GM10266 (cell line): ENCODE results near the gene RFPL1.
A peak's percentile ranks its signal among the peaks of the same experiment; 100 is the strongest.

Experiments
- DNase-seq: peaks from one replicate; pipeline ENCODE4 v3.0.0; 2012; ENCODE audit errors: extremely low spot score
- TF ChIP-seq, protein P1 (sequence below): IDR thresholded peaks from 2 replicates; pipeline ENCODE4 v1.5.1; 2012; ENCODE audit warnings: mild to moderate bottlenecking, low read depth; ENCODE audit not compliant: control insufficient read depth, insufficient read depth; ENCODE audit errors: missing control alignments

The RFPL1 gene

DNA sequence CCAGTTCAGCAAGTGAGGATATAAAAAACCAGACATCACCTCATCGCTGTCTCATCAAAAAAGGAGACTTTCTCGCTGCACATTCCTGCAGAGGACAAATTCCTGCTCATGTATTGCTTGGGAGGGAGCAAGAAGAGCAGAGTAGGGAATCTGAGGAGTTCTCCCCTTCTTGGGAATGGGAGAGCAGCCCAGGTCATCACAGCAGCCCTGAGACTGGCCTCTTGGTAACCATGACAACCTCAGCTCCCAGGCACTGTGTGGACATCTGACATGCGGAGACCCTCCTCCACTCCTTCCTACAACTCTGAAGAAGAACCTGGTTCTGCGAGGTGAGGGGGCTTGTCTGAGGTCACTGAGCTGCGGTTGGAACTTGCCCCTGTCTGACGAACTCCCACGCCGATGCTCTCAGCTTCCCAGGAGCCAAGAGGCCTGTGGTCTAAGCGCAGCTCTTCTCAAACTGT lies 17.9 kb downstream of the RFPL1 start:
- TF ChIP-seq, protein P1, sequence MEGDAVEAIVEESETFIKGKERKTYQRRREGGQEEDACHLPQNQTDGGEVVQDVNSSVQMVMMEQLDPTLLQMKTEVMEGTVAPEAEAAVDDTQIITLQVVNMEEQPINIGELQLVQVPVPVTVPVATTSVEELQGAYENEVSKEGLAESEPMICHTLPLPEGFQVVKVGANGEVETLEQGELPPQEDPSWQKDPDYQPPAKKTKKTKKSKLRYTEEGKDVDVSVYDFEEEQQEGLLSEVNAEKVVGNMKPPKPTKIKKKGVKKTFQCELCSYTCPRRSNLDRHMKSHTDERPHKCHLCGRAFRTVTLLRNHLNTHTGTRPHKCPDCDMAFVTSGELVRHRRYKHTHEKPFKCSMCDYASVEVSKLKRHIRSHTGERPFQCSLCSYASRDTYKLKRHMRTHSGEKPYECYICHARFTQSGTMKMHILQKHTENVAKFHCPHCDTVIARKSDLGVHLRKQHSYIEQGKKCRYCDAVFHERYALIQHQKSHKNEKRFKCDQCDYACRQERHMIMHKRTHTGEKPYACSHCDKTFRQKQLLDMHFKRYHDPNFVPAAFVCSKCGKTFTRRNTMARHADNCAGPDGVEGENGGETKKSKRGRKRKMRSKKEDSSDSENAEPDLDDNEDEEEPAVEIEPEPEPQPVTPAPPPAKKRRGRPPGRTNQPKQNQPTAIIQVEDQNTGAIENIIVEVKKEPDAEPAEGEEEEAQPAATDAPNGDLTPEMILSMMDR, result no peak
- DNase-seq, result no peak

DNA sequence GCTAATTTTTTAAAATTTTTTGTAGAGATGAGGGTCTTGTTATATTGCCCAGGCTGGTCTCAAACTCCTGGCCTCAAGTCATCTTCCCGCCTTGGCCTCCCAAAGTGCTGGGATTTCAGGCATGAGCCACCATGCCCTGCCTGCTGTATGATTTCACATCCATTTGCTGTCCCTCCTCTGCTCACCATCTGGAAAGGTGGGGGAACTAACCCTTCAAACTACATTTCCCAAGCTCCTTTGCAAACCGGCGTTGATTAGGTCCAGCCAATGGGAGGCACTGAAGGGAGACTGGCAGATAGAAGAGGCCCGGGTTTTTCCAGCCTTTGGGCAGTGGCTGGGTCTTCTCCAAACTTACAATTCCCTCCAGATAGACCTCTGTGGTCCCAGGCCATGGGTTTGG lies 19.3 kb downstream of the RFPL1 start:
- DNase-seq, result peak; percentile 78
- TF ChIP-seq, protein P1, result no peak

- TF ChIP-seq, protein P1, result no peak
- DNase-seq, result no peak
Measured at GRCh38 chr22:29458551-29458950, 20.2 kb downstream of the RFPL1 start.

GRCh38 chr22:29459773-29460172 lies 21.4 kb downstream of the RFPL1 start:
- no peak for DNase-seq

DNA sequence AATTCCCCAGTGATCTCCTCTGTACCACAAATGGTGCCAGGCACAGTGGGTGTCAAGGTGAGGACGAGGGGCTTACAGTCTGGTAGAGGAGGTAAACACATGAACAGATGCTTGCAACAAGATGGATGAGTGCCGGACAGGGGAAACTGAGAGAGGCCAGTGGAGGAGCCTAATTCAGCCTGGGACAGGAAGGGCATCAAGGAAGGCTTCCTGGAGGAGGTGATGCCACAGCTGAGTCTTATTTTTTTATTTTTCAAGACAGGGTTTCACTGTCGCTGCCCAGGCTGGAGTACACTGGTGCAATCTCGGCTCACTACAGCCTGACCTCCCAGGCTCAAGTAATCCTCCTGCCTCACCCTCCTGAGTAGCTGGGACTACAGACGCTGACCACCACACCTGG lies 22.9 kb downstream of the RFPL1 start:
- TF ChIP-seq, protein P1, result no peak

More at GRCh38 chr22:29459773-29460172, 21.4 kb downstream of the RFPL1 start:
- TF ChIP-seq, protein P1, result no peak

GRCh38 chr22:29463629-29464028 lies 25.2 kb downstream of the RFPL1 start:
- TF ChIP-seq, protein P1, result no peak
- DNase-seq, result no peak

More for the DNA sequence above, 22.9 kb downstream of the RFPL1 start:
- DNase-seq, result no peak

GRCh38 chr22:29464581-29464980 lies 26.2 kb downstream of the RFPL1 start:
- TF ChIP-seq, protein P1, result no peak
- DNase-seq, result no peak
